Natural killer cell (primary cell): ENCODE results near the gene LARP1. TPM values are rescaled to one million over a fixed set of nuclear protein-coding genes. Genes with fewer than 3 reads are reported as not detected.

Source experiments
- ATAC-seq, 3 donors: fragments of 150-1000 bp in 2 of 3; fragments of 200-7000 bp in 1 of 3; cut with Tn5 transposase; 1 replicate in 1 of 3; 2 replicates in 2 of 3; pipeline ENCODE4 v1.10.0; 2021; ENCODE audit warnings: mild to moderate bottlenecking in 2 of 3, moderate library complexity in 2 of 3
- DNase-seq, 2 donors: peaks; one replicate each; pipeline versions ENCODE4 v3.0.0 to v3.0.0-alpha.2; 2013 to 2021; ENCODE audit warnings: mixed read lengths in 1 of 2
- H3K27ac ChIP-seq: one replicate; pipeline ENCODE4 v1.5.1; 2013; ENCODE audit warnings: mild to moderate bottlenecking, low read length
- H3K27me3 ChIP-seq: one replicate; pipeline ENCODE4 v1.6.1; 2013; ENCODE audit warnings: low read length; ENCODE audit not compliant: control insufficient read depth, insufficient read depth
- H3K36me3 ChIP-seq: one replicate; pipeline ENCODE4 v1.6.1; 2013; ENCODE audit warnings: low read length; ENCODE audit not compliant: control insufficient read depth, insufficient read depth
- H3K4me1 ChIP-seq: one replicate; pipeline ENCODE4 v1.6.1; 2013; ENCODE audit warnings: low read length; ENCODE audit not compliant: control insufficient read depth, insufficient read depth
- H3K4me3 ChIP-seq: one replicate; pipeline ENCODE4 v1.5.1; 2013; ENCODE audit warnings: low read length
- H3K9me3 ChIP-seq: one replicate; pipeline ENCODE4 v1.6.1; 2013; ENCODE audit warnings: low read length; ENCODE audit not compliant: control insufficient read depth, insufficient read depth
- H3K27ac Mint-ChIP-seq, 2 donors: one replicate each; pipeline ENCODE4 v1.8.0; 2022; ENCODE audit warnings: mild to moderate bottlenecking in 2 of 2, mixed read lengths in 2 of 2, moderate library complexity in 1 of 2
- H3K27me3 Mint-ChIP-seq, 2 donors: one replicate each; pipeline ENCODE4 v1.8.0; 2022; ENCODE audit warnings: low read depth in 2 of 2, mixed read lengths in 2 of 2
- H3K36me3 Mint-ChIP-seq: one replicate; pipeline ENCODE4 v1.8.0; 2022; ENCODE audit warnings: mixed read lengths
- H3K4me1 Mint-ChIP-seq, 2 donors: one replicate each; pipeline ENCODE4 v1.8.0; 2022; ENCODE audit warnings: mixed read lengths in 2 of 2
- H3K4me3 Mint-ChIP-seq: one replicate; pipeline ENCODE4 v1.8.0; 2022; ENCODE audit warnings: mild to moderate bottlenecking, moderate library complexity, mixed read lengths
- H3K9me3 Mint-ChIP-seq, 2 donors: one replicate each; pipeline ENCODE4 v1.8.0; 2022; ENCODE audit warnings: mixed read lengths in 2 of 2
- CTCF ChIP-seq: fragments of 200-600 bp; IDR thresholded peaks from one replicate; pipeline ENCODE4 v1.8.0; 2022; ENCODE audit warnings: antibody characterized with exemption
- WGBS: methylation state at CpG from one replicate; pipeline ENCODE4 v1.1.7; 2013; ENCODE audit warnings: missing lambda C conversion rate; ENCODE audit not compliant: insufficient coverage; 5-methylcytosine and 5-hydroxymethylcytosine counted together
- intact Hi-C: fragments of 100-400 bp; cut with micrococcal nuclease; formaldehyde crosslinking; loops from one replicate; pipeline ENCODE4 v1.14.2; 2022
- total RNA-seq, 4 donors: library from RNA; stranded (reverse); fragments of 120-200 nt in 1 of 4; gene quantifications; one replicate each; pipeline versions ENCODE4 v1.2.3 to v1.2.4, GENCODE V29; 2013 to 2022

Gene LARP1
- total RNA-seq, 3 donors from 2014 or later (not counting 1 experiment from before 2014, with no cell fraction given), result 103 to 117 (median 112) TPM

- TF ChIP-seq CTCF, result no peak
- H3K27me3 ChIP-seq, result no peaks in the 10 kb centered on the region
- H3K4me1 ChIP-seq, result peaks cover 33% of the 10 kb centered on the region
- no peak overlapping the region for H3K4me3 Mint-ChIP-seq
- H3K27me3 Mint-ChIP-seq, result no peaks in the 10 kb centered on the region
- H3K27ac ChIP-seq, result no peak overlapping the region
- H3K9me3 ChIP-seq, result no peaks in the 10 kb centered on the region
- intact Hi-C loops, result no loop called here
- H3K4me3 ChIP-seq, result no peak overlapping the region
- ATAC-seq (no peak), DNase-seq (no peak)
- H3K27ac Mint-ChIP-seq, result no peak overlapping the region
- no peaks in the 10 kb centered on the region for H3K9me3 Mint-ChIP-seq
- no peaks in the 10 kb centered on the region for H3K36me3 Mint-ChIP-seq
- WGBS, result 100% methylated on average over 2 of the region's 2 CpGs
- peaks cover 25 to 26% of the 10 kb centered on the region in 2 donors for H3K4me1 Mint-ChIP-seq
- H3K36me3 ChIP-seq, result no peaks in the 10 kb centered on the region
Observed at GRCh38 chr5:154824070-154824469, 68.9 kb downstream of the LARP1 start.

GRCh38 chr5:154829181-154829588, 74.0 kb downstream of the LARP1 start:
- Mint-ChIP-seq H3K9me3 (no peaks in the 10 kb centered on the region), H3K27me3 (no peaks in the 10 kb centered on the region), H3K4me3 (no peak overlapping the region), H3K27ac (peak overlapping the region in 1 of 2 donors; percentile 19), H3K36me3 (no peaks in the 10 kb centered on the region), H3K4me1 (peaks cover 16 to 17% of the 10 kb centered on the region in 2 donors)
- intact Hi-C loops, result no loop called here
- 89% methylated on average over 2 of the region's 2 CpGs for WGBS
- Histone ChIP-seq H3K9me3 (no peaks in the 10 kb centered on the region), H3K4me1 (peaks cover 18% of the 10 kb centered on the region), H3K4me3 (no peak overlapping the region), H3K27me3 (no peaks in the 10 kb centered on the region), H3K27ac (no peak overlapping the region), H3K36me3 (no peaks in the 10 kb centered on the region)
- ATAC-seq (no peak), DNase-seq (peak in 1 of 2 donors; percentile 11)
- TF ChIP-seq CTCF, result no peak

GRCh38 chr5:154829589-154830218, 74.5 kb downstream of the LARP1 start:
- peak overlapping the region in 1 of 2 donors; percentile 19 for H3K27ac Mint-ChIP-seq
- 70% methylated on average over 4 of the region's 4 CpGs for WGBS
- H3K4me1 ChIP-seq, result peaks cover 18% of the 10 kb centered on the region
- no peaks in the 10 kb centered on the region for H3K9me3 ChIP-seq
- ATAC-seq, result peak in 1 of 3 donors; percentile 45
- H3K4me1 Mint-ChIP-seq, result peaks cover 16 to 20% of the 10 kb centered on the region in 2 donors
- H3K27me3 ChIP-seq, result no peaks in the 10 kb centered on the region
- H3K4me3 Mint-ChIP-seq, result no peak overlapping the region
- no peaks in the 10 kb centered on the region for H3K36me3 Mint-ChIP-seq
- H3K4me3 ChIP-seq, result no peak overlapping the region
- DNase-seq, result peak in 1 of 2 donors; percentile 59
- H3K27ac ChIP-seq, result no peak overlapping the region
- no peaks in the 10 kb centered on the region for H3K36me3 ChIP-seq
- intact Hi-C loops, result no loop called here
- no peak for TF ChIP-seq CTCF
- H3K9me3 Mint-ChIP-seq, result no peaks in the 10 kb centered on the region
- H3K27me3 Mint-ChIP-seq, result no peaks in the 10 kb centered on the region

GRCh38 chr5:154830219-154830595, 75.0 kb downstream of the LARP1 start:
- no peak for ATAC-seq
- intact Hi-C loops, result no loop called here
- Histone ChIP-seq H3K27ac (no peak overlapping the region), H3K4me3 (no peak overlapping the region), H3K4me1 (peaks cover 18% of the 10 kb centered on the region), H3K27me3 (no peaks in the 10 kb centered on the region), H3K9me3 (no peaks in the 10 kb centered on the region), H3K36me3 (no peaks in the 10 kb centered on the region)
- Mint-ChIP-seq H3K9me3 (no peaks in the 10 kb centered on the region), H3K4me3 (no peak overlapping the region), H3K27me3 (no peaks in the 10 kb centered on the region), H3K36me3 (no peaks in the 10 kb centered on the region), H3K4me1 (peaks cover 16 to 22% of the 10 kb centered on the region in 2 donors), H3K27ac (peak overlapping the region; percentile 19 to 64)
- no peak for DNase-seq
- TF ChIP-seq CTCF, result no peak
- WGBS, result 96% methylated on average over 7 of the region's 7 CpGs
